ENCODE measurements around the gene ARHGAP18.

The ARHGAP18 gene

DNA sequence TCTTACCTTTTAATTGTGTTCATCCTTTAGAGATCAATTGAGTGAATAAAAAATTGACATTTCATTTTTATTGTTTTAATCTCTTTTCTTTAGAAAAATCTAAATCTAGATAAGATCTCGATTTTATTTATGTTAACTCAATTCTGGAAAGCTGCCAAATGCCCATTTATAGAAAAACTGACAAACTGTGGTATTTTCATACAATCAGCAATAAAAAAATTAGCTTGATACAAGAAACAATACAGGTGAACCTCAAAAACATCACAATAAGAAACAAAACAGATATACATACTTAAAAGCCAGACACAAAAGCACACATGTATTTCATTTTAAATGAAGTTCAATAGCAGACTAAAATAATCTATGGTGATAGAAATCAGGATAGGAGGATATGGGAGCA is 30.0 kb upstream of the ARHGAP18 start:
- no peak for DNase-seq

DNA sequence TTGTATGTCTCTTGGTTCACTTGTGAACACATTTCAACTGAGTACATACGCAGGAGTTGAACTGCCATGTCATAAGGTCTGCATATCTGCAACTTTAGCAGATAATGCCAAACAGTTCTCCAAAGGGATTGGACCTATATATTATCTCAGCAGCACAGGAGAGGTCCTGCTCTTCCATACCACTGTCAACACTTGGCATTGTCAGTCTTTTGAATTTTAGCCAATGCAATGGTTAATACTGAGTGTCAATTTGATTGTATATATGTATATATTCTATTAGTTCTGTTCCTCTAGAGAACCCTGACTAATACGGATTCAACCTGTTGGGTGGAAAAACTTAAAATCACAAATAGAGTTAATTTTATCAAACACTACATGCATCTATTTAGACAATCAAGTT is 26.1 kb upstream of the ARHGAP18 start:
- TF ChIP-seq EZH2phosphoT487 (IDR thresholded peaks at IDR 0.05; ENCODE audit: low read length) (no peak), CTCF (IDR thresholded peaks at IDR 0.05; ENCODE audit: low read length) (no peak), EZH2 (optimal IDR thresholded peaks at IDR 0.05; ENCODE audit: low read depth, low read length) (no peak)
- Histone ChIP-seq H3K36me3 (replicated peaks; ENCODE audit: insufficient read depth, low read length) (no peaks in the 10 kb centered on the region), H3K4me1 (ENCODE audit: low read length) (no peaks in the 10 kb centered on the region), H3K79me2 (ENCODE audit: low read length) (no peaks in the 10 kb centered on the region), H2AFZ (ENCODE audit: low read length) (no peak overlapping the region), H3K9me2 (replicated peaks; ENCODE audit: insufficient read depth, low read length) (no peaks in the 10 kb centered on the region), H4K20me1 (ENCODE audit: insufficient read depth, low read length) (no peaks in the 10 kb centered on the region), H3K9me3 (replicated peaks; ENCODE audit: insufficient read depth, low read length) (no peaks in the 10 kb centered on the region), H3K4me2 (ENCODE audit: low read depth, low read length) (no peak overlapping the region), H3K27me3 (replicated peaks; ENCODE audit: insufficient read depth, low read length) (no peaks in the 10 kb centered on the region), H3F3A (ENCODE audit: insufficient read depth, low read length) (no peaks in the 10 kb centered on the region), H3K27ac (ENCODE audit: low read length) (no peak overlapping the region), H3K4me3 (ENCODE audit: low read length) (no peak overlapping the region), H3K9ac (ENCODE audit: low read length) (no peak overlapping the region)
- no peak for DNase-seq

More for the DNA sequence above, 30.0 kb upstream of the ARHGAP18 start:
- H3K36me3 ChIP-seq (replicated peaks; ENCODE audit: insufficient read depth, low read length) = no peaks in the 10 kb centered on the region
- H3K27ac ChIP-seq (ENCODE audit: low read length) = no peak overlapping the region
- no peaks in the 10 kb centered on the region for H3K9me3 ChIP-seq (replicated peaks; ENCODE audit: insufficient read depth, low read length)
- no peak overlapping the region for H3K4me2 ChIP-seq (ENCODE audit: low read depth, low read length)
- no peaks in the 10 kb centered on the region for H3K9me2 ChIP-seq (replicated peaks; ENCODE audit: insufficient read depth, low read length)
- no peak overlapping the region for H3K9ac ChIP-seq (ENCODE audit: low read length)
- no peaks in the 10 kb centered on the region for H3K27me3 ChIP-seq (replicated peaks; ENCODE audit: insufficient read depth, low read length)
- no peaks in the 10 kb centered on the region for H3F3A ChIP-seq (ENCODE audit: insufficient read depth, low read length)
- no peak overlapping the region for H2AFZ ChIP-seq (ENCODE audit: low read length)
- no peaks in the 10 kb centered on the region for H3K4me1 ChIP-seq (ENCODE audit: low read length)
- no peak overlapping the region for H3K4me3 ChIP-seq (ENCODE audit: low read length)
- H4K20me1 ChIP-seq (ENCODE audit: insufficient read depth, low read length) = no peaks in the 10 kb centered on the region
- no peak for TF ChIP-seq CTCF (IDR thresholded peaks at IDR 0.05; ENCODE audit: low read length)
- TF ChIP-seq EZH2 (optimal IDR thresholded peaks at IDR 0.05; ENCODE audit: low read depth, low read length) = no peak
- TF ChIP-seq EZH2phosphoT487 (IDR thresholded peaks at IDR 0.05; ENCODE audit: low read length) = no peak
- H3K79me2 ChIP-seq (ENCODE audit: low read length) = no peaks in the 10 kb centered on the region

GRCh38 chr6:129733290-129733689 is 23.3 kb upstream of the ARHGAP18 start:
- Histone ChIP-seq H3K27ac (ENCODE audit: low read length) (no peak overlapping the region), H3K9ac (ENCODE audit: low read length) (no peak overlapping the region), H3K4me1 (ENCODE audit: low read length) (no peaks in the 10 kb centered on the region; the same call in 1 of the 2 replicates), H3K9me3 (replicated peaks; ENCODE audit: insufficient read depth, low read length) (no peaks in the 10 kb centered on the region), H3K36me3 (replicated peaks; ENCODE audit: insufficient read depth, low read length) (no peaks in the 10 kb centered on the region), H3K27me3 (replicated peaks; ENCODE audit: insufficient read depth, low read length) (no peaks in the 10 kb centered on the region), H3F3A (ENCODE audit: insufficient read depth, low read length) (no peaks in the 10 kb centered on the region), H2AFZ (ENCODE audit: low read length) (no peak overlapping the region), H3K79me2 (ENCODE audit: low read length) (no peaks in the 10 kb centered on the region), H3K4me3 (ENCODE audit: low read length) (no peak overlapping the region), H3K9me2 (replicated peaks; ENCODE audit: insufficient read depth, low read length) (no peaks in the 10 kb centered on the region), H3K4me2 (ENCODE audit: low read depth, low read length) (no peak overlapping the region), H4K20me1 (ENCODE audit: insufficient read depth, low read length) (no peaks in the 10 kb centered on the region)
- TF ChIP-seq EZH2phosphoT487 (IDR thresholded peaks at IDR 0.05; ENCODE audit: low read length) (no peak), CTCF (IDR thresholded peaks at IDR 0.05; ENCODE audit: low read length) (peak; percentile 37)
- DNase-seq = peak; percentile 37
